PFSK-1 (cell line): ENCODE measurements around the gene TRIM9.

Experiments used
- FOXP2 ChIP-seq: optimal IDR thresholded peaks from 2 replicates; pipeline ENCODE3; 2011; ENCODE audit warnings: borderline replicate concordance, control low read depth, inconsistent platforms; ENCODE audit not compliant: insufficient read depth; ENCODE audit errors: extremely low read length, extremely low read depth
- POLR2AphosphoS5 ChIP-seq: IDR thresholded peaks from 2 replicates; pipeline ENCODE4 v1.6.1; 2012; ENCODE audit warnings: low read depth, mild to moderate bottlenecking, control low read depth, low read length, moderate library complexity
- SIN3A ChIP-seq: IDR thresholded peaks from 2 replicates; pipeline ENCODE4 v1.6.1; 2012; ENCODE audit warnings: mild to moderate bottlenecking, low read length, moderate library complexity, borderline replicate concordance; ENCODE audit not compliant: insufficient read depth
- TAF1 ChIP-seq: IDR thresholded peaks from 2 replicates; pipeline ENCODE4 v1.6.1; 2012; ENCODE audit warnings: low read length, control low read depth, borderline replicate concordance; ENCODE audit not compliant: insufficient read depth
- TF ChIP-seq, protein P1 (sequence below), 2 experiments: IDR thresholded peaks; 2 replicates each; pipeline versions ENCODE4 v1.6.1 to v1.8.0; 2011 to 2012; ENCODE audit warnings: low read depth in 2 of 2, low read length in 2 of 2, control low read depth in 1 of 2, inconsistent platforms in 1 of 2, mild to moderate bottlenecking in 1 of 2, moderate library complexity in 1 of 2; ENCODE audit not compliant: insufficient read depth in 1 of 2

DNA sequence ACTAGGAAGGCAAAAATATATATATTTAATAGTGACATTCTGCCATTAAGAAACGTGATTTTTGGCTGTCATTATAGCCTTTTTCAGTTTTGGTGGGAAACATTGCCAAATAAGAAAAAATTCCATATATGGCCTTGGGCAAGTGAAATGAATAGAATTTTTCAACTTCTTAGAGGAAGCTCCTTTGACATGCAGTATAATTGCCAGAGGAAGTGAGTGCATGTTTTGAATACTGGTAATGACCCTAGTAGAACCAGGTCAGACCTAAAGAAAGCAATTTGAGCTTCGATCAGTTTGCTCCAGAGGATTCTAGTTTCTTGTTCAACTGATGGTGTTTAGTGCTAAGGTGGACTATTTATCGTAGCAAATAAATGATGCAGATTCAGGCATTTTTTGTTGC, 26.2 kb upstream of the TRIM9 start:
- TF ChIP-seq POLR2AphosphoS5 (no peak), TAF1 (no peak), SIN3A (no peak), FOXP2 (no peak)
- TF ChIP-seq, protein P1, sequence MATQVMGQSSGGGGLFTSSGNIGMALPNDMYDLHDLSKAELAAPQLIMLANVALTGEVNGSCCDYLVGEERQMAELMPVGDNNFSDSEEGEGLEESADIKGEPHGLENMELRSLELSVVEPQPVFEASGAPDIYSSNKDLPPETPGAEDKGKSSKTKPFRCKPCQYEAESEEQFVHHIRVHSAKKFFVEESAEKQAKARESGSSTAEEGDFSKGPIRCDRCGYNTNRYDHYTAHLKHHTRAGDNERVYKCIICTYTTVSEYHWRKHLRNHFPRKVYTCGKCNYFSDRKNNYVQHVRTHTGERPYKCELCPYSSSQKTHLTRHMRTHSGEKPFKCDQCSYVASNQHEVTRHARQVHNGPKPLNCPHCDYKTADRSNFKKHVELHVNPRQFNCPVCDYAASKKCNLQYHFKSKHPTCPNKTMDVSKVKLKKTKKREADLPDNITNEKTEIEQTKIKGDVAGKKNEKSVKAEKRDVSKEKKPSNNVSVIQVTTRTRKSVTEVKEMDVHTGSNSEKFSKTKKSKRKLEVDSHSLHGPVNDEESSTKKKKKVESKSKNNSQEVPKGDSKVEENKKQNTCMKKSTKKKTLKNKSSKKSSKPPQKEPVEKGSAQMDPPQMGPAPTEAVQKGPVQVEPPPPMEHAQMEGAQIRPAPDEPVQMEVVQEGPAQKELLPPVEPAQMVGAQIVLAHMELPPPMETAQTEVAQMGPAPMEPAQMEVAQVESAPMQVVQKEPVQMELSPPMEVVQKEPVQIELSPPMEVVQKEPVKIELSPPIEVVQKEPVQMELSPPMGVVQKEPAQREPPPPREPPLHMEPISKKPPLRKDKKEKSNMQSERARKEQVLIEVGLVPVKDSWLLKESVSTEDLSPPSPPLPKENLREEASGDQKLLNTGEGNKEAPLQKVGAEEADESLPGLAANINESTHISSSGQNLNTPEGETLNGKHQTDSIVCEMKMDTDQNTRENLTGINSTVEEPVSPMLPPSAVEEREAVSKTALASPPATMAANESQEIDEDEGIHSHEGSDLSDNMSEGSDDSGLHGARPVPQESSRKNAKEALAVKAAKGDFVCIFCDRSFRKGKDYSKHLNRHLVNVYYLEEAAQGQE (IDR thresholded peaks at IDR 0.05; ENCODE audit: insufficient read depth in 1 of 2, low read depth in 2 of 2, low read length in 2 of 2): no peak
